ENCODE results near the gene NXNL1.
"Not testable (repeated sequence)": the region's sequence is repeated elsewhere in the genome, so short reads cannot be mapped to it uniquely, and the experiment has no call there.

Gene NXNL1, protein sequence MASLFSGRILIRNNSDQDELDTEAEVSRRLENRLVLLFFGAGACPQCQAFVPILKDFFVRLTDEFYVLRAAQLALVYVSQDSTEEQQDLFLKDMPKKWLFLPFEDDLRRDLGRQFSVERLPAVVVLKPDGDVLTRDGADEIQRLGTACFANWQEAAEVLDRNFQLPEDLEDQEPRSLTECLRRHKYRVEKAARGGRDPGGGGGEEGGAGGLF

DNA sequence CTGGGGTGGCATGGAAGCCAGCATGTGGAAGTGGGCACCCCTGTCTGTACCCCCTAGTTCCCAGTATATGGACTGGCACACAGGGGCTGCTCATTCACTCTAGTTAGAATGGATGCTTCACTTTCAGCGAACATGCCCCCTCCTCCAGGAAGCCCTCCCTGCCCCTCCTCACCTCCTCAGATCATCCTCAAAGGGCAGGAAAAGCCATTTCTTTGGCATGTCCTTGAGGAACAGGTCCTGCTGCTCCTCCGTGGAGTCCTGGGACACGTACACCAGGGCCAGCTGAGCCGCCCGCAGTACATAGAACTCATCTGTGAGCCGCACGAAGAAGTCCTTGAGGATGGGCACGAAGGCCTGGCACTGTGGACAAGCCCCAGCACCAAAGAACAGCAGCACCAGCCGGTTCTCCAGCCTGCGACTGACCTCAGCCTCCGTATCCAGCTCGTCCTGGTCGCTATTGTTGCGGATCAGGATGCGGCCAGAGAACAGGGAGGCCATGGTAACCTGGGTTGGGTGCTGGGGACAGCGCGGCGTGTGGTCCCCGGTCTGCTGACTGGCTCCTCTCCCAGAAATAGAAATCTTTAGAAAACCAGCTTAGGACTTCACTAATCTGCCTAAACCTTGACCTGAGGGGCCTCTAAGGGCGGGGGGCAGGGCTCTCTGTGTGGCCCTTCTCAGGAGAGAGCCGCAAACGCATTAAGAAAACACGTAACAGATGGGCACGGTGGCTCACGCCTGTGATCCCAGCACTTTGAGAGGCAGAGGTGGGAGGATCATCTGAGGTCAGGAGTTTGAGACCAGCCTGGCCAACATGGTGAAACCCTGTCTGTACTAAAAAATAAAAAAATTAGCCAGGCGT is at the start of gene NXNL1:
NXNL1 (minus strand) TSS at position 555 of the 859 bp plus-strand sequence; CDS start at position 498, 57 bp downstream.
- DNase-seq, result no peak

GRCh38 chr19:17508558-17508933 is 47.8 kb upstream of the NXNL1 start:
- DNase-seq, result not testable (repeated sequence)

DNA sequence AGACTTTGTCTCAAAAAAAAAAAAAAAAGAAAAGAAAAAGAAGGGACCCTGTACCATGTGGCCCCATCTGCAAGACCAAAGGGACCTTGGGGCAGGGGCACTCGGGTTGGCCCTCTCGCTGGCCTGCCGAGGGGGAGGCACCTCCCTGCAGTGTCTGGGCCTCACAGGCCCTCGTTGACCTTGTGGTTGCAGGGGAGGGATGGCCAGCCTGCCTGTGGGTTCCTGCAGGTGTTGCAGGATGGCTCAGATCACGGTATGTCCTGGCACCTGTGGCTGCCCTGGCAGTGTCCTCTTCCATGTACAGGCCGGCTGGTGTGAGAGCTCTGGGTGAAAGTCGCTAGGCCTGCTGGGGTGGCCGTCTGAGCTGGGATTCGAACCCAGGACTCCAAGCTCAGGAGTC is 46.0 kb upstream of the NXNL1 start:
- no peak for DNase-seq

DNA sequence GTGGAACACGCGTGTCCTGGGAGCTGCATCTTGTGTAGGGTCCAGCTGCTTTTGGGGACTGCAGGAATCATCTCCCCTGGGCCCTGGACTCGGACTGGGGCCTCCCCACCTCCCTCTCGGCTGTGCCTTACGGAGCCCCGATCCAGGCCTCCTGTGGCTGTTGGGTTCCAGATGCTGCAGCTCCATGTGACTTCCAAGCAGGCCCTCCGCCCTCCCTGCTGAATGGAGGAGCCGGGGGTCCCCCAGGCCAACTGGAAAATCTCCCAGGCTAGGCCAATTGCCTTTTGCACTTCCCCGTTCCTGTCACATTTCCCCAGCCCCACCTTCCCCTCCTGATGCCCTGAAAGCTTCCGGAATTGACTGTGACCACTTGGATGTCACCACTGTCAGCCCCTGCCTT is 44.5 kb upstream of the NXNL1 start:
- no peak for DNase-seq

GRCh38 chr19:17504456-17504855 is 43.7 kb upstream of the NXNL1 start:
- no peak for DNase-seq

DNA sequence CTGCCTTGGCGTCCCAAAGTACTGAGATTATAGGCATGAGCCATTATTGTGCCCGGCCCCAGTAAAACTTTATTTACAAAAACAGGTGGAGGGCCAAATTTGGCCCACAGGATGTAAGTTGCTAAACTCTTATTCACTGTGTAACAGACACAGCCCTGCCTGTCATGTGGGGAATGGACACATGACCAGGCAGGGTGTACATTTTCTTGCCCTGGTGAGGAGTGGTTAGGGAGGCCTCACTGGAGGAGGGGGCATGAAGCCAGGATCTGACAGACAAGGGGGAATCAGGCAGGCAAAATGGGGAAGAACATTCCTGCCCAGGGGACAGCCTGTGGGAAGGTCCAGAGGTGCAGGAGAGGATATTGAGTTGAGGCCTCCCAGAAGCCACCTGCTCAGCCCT is 43.3 kb upstream of the NXNL1 start:
- no peak for DNase-seq

DNA sequence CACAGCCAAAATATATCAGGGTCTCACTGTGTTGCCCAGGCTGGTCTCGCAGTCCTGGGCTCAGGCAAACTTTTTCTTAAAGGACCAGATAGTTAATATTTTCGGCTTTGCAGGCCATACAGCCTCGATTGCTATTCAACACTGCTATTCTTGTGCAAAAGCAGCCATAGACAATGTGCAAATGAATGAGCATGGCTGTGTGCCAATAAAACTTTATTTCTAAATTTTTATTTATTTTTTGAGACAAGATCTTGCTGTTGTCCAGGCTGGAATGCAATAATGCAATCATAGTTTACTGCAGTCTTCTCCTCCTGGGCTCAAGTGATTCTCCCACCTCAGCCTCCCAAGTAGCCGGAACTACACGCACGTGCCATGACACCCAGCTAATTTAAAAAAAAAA is 42.5 kb upstream of the NXNL1 start:
- DNase-seq, result no peak

DNA sequence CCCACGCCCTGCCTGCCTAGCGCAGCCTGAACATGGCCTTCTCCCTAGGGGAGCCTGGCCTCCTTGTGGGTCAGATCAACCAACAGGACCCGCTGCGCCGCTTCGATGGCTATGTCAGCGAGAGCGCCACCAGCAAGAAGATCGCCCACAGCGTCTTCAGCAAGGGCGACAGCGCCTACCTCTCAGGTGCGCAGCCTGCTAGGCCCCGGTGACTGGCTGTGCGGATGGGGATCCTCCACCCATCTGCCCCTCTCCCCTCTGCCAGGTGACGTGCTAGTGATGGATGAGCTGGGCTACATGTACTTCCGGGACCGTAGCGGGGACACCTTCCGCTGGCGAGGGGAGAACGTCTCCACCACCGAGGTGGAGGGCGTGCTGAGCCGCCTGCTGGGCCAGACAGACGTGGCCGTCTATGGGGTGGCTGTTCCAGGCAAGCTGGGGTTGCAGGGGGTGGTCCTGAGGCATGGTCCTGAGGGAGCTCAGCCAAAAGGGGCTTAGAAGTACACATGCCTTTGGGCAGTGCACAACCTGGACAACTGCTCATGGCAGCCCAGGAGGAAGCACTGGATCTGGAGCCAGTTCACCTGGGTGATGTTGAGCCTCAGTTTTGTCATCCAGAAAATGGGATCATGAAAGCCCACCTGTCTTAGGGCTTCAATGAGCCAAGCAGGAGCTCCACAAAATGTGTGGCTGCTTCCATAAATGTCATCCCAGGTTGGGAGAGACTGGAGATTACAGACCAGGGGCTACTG is 39.9 kb upstream of the NXNL1 start:
- no peak for DNase-seq

- DNase-seq, result no peak
Measured at GRCh38 chr19:17499648-17500446, 39.1 kb upstream of the NXNL1 start.

DNA sequence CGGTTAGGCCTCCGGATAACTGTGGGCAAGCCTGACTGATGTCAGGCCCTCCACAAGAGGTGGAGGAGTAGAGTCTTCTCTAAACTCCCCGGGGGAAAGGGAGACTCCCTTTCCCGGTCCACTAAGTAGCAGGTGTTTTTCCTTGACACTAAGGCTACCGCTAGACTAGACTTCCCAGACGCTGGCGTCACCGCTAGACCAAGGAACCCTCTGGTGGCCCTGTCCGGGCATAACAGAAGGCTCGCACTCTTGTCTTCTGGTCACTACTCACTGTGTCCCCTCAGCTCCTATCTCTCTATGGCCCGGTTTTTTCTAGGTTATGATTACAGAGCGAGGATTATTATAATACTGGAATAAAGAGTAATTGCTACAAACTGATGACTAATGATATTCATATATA is 38.3 kb upstream of the NXNL1 start:
- DNase-seq, result not testable (repeated sequence)

GRCh38 chr19:17497149-17497798 is 36.5 kb upstream of the NXNL1 start:
- DNase-seq, result no peak

DNA sequence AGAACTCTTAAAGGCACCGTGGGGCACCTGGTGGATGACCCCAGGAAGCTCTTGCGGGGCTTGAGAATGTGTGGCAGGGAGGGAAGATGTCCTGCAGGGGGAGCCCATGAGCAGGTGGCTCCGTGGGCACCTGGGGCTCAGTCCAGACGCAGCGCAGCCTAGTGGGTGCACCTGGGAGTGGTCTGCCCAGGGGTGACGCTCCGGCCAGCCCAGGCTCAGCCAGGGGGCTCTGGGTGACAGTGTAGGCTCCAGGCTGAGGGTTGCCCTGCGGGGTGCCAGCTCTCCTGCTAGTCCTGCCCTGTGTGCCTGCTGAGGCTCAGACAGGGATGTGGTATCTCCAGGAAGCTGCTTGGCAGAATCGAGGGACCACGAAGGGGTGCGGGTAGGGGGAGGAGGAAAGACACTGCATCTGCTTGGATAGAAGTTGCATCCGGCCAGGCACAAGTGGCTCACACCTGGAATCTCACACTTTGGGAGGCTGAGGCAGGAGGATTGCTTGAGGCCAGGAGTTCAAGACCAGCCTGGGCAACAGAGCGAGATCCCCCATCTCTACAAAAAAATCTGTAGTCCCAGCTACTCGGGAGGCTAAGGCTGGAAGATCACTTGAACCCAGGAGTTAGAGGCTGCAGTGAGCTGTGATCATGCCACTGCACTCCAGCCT is 35.7 kb upstream of the NXNL1 start:
- DNase-seq, result peak; percentile 81

GRCh38 chr19:17495639-17496296 is 35.0 kb upstream of the NXNL1 start:
- no peak for DNase-seq

- no peak for DNase-seq
Measured at GRCh38 chr19:17491287-17491686, 30.6 kb upstream of the NXNL1 start.

- no peak for DNase-seq
Measured at GRCh38 chr19:17490411-17490810, 29.7 kb upstream of the NXNL1 start.

GRCh38 chr19:17489392-17490030 is 28.8 kb upstream of the NXNL1 start:
- DNase-seq, result no peak

GRCh38 chr19:17488593-17489391 is 28.1 kb upstream of the NXNL1 start:
- peak; percentile 72 for DNase-seq

DNA sequence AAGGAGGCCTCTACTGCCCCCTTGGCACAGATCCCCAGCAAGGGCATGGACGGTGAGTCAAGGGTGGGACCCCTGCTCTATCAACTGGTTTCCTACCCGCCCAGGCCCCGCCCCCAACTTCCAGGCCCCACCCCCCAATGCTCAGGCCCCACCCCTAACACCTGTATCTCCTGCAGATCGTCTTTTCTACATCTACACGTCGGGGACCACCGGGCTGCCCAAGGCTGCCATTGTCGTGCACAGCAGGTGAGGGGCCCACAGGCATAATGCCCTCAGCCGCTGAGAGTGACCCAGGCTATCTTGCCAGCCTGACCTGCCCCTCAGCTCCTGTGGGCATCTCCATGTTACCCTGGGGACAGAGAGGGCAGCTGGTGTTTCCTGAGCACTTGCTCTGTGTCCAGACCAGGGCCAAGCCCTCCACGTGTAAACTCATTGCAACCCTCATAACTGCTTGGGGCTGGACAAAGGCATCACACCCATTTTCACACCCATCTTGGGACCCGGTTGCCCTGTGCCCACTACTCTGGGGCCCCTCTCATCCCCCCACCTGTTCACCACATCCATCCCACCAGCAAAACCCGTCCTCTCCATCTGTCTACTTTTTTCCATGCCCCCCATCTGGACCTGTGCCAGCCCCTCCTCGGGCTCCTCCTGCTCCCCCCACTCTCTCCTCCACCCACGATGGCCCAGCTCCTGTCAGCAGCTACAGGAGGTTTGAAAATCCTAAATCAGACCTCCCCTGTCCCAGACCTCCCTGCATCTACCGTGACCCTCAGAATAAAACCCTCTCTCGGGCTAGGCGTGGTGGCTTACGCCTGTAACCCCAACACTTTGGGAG is 26.8 kb upstream of the NXNL1 start:
- no peak for DNase-seq

Measured in activated naive CD4-positive, alpha-beta T cell treated with anti-CD3 and anti-CD28 coated beads, Interleukin-2, amount 50 U/mL, for 16 hours (primary cell).